Measurements from ENCODE around the gene ANKRD33B.

GRCh38 chr5:10563110-10563944, 543 bp upstream of the ANKRD33B start:
- TF ChIP-seq, protein P1, sequence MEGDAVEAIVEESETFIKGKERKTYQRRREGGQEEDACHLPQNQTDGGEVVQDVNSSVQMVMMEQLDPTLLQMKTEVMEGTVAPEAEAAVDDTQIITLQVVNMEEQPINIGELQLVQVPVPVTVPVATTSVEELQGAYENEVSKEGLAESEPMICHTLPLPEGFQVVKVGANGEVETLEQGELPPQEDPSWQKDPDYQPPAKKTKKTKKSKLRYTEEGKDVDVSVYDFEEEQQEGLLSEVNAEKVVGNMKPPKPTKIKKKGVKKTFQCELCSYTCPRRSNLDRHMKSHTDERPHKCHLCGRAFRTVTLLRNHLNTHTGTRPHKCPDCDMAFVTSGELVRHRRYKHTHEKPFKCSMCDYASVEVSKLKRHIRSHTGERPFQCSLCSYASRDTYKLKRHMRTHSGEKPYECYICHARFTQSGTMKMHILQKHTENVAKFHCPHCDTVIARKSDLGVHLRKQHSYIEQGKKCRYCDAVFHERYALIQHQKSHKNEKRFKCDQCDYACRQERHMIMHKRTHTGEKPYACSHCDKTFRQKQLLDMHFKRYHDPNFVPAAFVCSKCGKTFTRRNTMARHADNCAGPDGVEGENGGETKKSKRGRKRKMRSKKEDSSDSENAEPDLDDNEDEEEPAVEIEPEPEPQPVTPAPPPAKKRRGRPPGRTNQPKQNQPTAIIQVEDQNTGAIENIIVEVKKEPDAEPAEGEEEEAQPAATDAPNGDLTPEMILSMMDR (IDR thresholded peaks at IDR 0.05), result no peak
- no peak for TF ChIP-seq POLR2A (IDR thresholded peaks at IDR 0.05)
